ENCODE data around the gene LMBR1L. TPM values are rescaled to one million over a fixed set of nuclear protein-coding genes. Genes with fewer than 3 reads are reported as not detected.
A peak's percentile ranks its signal among the peaks of the same experiment; 100 is the strongest.

LMBR1L gene
- total RNA-seq, 1 donor from 2014 or later = 67.9 TPM

- no peak for TF ChIP-seq CTCF (IDR thresholded peaks at IDR 0.05; ENCODE audit: insufficient read depth, low read length, poor library complexity, severe bottlenecking)
- no peak for DNase-seq (ENCODE audit: low read depth)
- Histone ChIP-seq H3K36me3 (ENCODE audit: control insufficient read depth, insufficient read depth, low read length) (peaks cover 1% of the 10 kb centered on the region), H3K27me3 (ENCODE audit: control insufficient read depth, insufficient read depth, low read length) (no peaks in the 10 kb centered on the region), H3K4me3 (ENCODE audit: low read depth, low read length) (peak overlapping the region; percentile 97)
Observed at GRCh38 chr12:49059299-49060171, 51.1 kb downstream of the LMBR1L start.

- DNase-seq (ENCODE audit: low read depth) = no peak
- Histone ChIP-seq H3K36me3 (ENCODE audit: control insufficient read depth, insufficient read depth, low read length) (peaks cover 1% of the 10 kb centered on the region), H3K4me3 (ENCODE audit: low read depth, low read length) (peak overlapping the region; percentile 97), H3K27me3 (ENCODE audit: control insufficient read depth, insufficient read depth, low read length) (no peaks in the 10 kb centered on the region)
- no peak for TF ChIP-seq CTCF (IDR thresholded peaks at IDR 0.05; ENCODE audit: insufficient read depth, low read length, poor library complexity, severe bottlenecking)
Observed at GRCh38 chr12:49059045-49059298, 51.7 kb downstream of the LMBR1L start.

GRCh38 chr12:49058366-49059044 lies 52.1 kb downstream of the LMBR1L start:
- no peak for TF ChIP-seq CTCF (IDR thresholded peaks at IDR 0.05; ENCODE audit: insufficient read depth, low read length, poor library complexity, severe bottlenecking)
- H3K36me3 ChIP-seq (ENCODE audit: control insufficient read depth, insufficient read depth, low read length) = peaks cover 1% of the 10 kb centered on the region
- peak overlapping the region; percentile 97 for H3K4me3 ChIP-seq (ENCODE audit: low read depth, low read length)
- DNase-seq (ENCODE audit: low read depth) = no peak
- H3K27me3 ChIP-seq (ENCODE audit: control insufficient read depth, insufficient read depth, low read length) = no peaks in the 10 kb centered on the region

GRCh38 chr12:49057888-49058287 lies 52.8 kb downstream of the LMBR1L start:
- Histone ChIP-seq H3K36me3 (ENCODE audit: control insufficient read depth, insufficient read depth, low read length) (peaks cover 1% of the 10 kb centered on the region), H3K4me3 (ENCODE audit: low read depth, low read length) (peak overlapping the region; percentile 97), H3K27me3 (ENCODE audit: control insufficient read depth, insufficient read depth, low read length) (no peaks in the 10 kb centered on the region)
- TF ChIP-seq CTCF (IDR thresholded peaks at IDR 0.05; ENCODE audit: insufficient read depth, low read length, poor library complexity, severe bottlenecking) = no peak
- DNase-seq (ENCODE audit: low read depth) = no peak

GRCh38 chr12:49055978-49056754 lies 54.5 kb downstream of the LMBR1L start:
- Histone ChIP-seq H3K27me3 (ENCODE audit: control insufficient read depth, insufficient read depth, low read length) (no peaks in the 10 kb centered on the region), H3K36me3 (ENCODE audit: control insufficient read depth, insufficient read depth, low read length) (peaks cover 1% of the 10 kb centered on the region), H3K4me3 (ENCODE audit: low read depth, low read length) (no peak overlapping the region)
- TF ChIP-seq CTCF (IDR thresholded peaks at IDR 0.05; ENCODE audit: insufficient read depth, low read length, poor library complexity, severe bottlenecking) = no peak
- no peak for DNase-seq (ENCODE audit: low read depth)

All from kidney epithelial cell (primary cell).